GM18907 (cell line): Measurements from ENCODE around the gene EPS8.
A peak's percentile ranks its signal among the peaks of the same experiment; 100 is the strongest.

ENCODE experiments used
- ATAC-seq: cut with Tn5 transposase; IDR thresholded peaks from one replicate; pipeline ENCODE4 v1.9.1; 2021; ENCODE audit warnings: mild to moderate bottlenecking, moderate library complexity; ENCODE audit not compliant: unreplicated experiment

EPS8 gene

DNA sequence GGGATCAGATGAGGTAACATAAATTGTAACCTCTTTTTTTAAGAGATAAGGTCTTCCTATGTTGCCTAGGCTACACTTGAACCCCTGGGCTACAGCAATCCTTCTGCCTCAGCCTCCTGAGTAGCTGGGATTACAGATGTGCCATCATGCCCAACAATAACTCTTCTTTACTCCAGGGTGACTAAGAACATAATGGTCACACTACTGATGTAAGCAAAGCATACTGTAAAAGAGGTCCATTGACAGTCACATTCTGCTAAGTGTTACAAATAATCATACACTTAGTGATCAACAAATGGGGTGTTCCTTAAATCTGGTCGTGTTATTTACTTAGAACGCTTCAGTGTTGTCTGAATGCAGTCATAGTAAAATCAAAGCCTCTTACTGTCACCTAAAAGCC is 68.9 kb downstream of the EPS8 start:
- ATAC-seq = no peak

DNA sequence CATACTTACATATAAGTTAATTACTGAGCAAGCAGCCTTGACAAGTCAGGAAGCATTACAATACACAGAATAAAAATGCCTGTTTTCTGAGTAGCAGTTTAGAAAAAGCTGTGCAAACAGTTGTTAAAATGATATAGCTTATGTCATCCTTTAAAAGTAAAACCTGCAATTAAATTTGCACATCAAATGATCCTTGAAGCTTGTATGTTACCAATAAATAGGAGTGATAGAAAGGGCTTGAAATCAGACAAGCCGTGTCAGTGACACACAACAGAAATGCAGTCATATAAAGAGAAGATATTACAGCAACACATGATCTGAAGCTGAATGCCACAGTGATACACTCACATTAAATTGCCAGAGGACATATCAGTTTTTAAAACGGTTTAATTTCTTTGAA is 70.0 kb downstream of the EPS8 start:
- no peak for ATAC-seq

DNA sequence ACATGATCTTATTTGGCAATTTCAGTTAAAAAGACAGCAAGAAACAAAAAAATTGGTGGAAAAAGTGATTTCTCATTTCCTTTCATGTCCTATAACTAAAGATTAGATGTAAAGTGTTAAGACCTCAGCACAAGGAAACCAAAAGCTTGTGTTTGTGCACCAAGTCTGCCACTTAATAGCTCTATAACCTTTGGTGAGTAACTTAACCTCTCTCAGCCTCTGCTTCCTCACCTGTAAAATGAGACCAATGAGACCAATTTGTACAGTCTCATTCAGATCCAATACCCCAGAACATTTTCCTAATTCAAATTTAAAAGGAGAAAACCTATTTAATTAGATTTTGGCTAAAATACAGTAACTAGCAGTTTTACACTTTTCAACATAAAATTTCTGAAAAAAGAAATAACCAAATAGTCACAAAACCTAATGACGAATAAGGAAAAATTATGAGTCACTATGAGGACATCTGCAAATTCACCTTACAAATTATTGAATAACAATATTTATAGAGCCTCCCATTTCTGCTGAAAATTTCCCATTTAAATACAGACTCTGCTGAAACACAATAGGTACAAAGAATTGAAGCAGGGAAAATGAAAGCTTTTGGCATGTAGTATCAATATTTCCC is 71.1 kb downstream of the EPS8 start:
- no peak for ATAC-seq

DNA sequence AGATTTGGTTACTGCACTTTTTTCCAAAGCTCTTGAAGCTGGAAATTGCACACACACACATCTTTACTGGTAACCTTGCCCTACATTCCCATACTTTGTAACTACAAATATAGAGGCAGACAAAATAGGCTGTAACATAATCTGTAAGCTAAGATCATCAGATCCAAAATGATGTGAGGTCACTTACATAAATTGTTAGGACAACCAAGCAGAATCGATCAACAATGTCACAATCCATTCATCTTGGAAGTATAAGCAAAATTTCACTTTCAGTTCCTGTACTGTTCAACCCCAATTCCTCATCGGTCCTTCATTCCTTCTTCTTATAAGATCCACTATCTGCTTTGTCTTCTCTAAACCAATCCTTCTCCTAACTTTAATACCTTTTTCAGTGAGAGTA is 72.6 kb downstream of the EPS8 start:
- no peak for ATAC-seq

DNA sequence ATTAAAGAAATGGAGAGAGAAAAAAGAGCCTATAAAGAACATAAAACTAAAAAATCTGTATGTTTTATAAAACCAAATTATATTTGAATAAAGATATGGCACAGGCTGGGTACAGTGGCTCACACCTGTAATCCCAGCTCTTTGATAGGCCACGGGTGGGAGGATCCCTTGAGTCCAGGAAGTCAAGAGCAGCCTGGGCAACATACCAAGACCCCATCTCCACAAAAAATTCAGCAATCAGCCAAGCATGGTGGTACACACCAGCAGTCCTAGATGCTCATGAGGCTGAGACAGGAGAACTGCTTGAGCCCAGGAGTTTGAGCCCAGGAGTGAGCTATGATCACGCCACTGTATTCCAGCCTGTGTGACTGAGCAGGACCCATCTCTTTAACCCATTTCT is 74.9 kb downstream of the EPS8 start:
- no peak for ATAC-seq

DNA sequence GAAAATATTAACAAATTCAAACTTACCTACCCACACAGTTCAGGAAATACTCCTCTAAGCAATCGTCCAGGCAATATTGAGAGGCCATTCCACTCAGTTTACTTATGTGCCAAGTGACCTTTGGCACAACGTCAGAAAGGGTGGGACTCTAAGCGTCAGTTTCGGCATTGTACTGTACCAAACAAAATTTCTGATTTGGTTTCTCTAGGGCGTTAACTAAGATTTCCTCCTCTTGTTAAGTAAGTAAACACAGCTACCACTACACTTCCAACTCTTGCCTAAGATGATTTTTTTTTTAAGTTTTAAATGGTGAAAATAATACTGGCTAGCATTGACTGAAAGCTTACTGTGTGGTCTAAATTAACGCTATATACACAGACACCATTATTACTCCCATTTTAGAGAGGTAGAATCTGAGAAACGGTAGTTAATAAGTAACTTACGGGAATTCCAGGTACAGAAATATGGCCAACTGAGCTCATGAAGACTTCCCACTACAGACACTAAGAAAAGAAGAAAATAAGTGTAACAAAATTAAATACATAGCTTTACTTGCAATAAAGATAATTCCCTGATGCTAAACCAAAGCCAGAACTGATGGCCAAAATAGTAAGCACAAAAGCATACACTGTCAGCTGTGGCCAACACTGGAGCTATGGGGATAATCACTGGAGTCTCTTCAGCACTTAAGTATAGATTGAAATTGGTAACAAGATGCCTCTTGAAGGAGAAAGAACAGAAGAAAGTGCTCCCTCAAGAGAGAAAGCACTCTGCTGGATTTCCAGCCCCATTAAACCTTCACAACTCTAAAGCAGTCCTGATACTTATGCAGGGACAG is 76.1 kb downstream of the EPS8 start:
- ATAC-seq = no peak

DNA sequence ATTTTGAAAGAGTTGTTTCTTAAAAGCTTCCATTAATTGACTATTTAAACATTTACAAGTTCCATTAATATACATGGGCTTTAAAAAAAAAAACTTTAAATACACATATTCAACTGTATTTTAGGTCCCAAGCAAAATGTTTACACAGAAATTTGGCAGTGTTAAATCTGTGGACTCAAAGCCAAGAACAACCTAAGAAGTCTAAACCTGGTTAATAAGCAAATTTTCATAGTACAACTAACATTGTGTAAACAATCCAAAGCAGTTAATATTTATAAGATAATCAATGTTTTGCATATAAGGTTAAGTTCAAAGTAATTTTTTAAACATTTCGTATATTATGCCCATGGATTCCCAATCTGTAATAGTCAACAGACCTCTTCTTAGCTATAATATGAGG is 77.0 kb downstream of the EPS8 start:
- ATAC-seq = no peak

DNA sequence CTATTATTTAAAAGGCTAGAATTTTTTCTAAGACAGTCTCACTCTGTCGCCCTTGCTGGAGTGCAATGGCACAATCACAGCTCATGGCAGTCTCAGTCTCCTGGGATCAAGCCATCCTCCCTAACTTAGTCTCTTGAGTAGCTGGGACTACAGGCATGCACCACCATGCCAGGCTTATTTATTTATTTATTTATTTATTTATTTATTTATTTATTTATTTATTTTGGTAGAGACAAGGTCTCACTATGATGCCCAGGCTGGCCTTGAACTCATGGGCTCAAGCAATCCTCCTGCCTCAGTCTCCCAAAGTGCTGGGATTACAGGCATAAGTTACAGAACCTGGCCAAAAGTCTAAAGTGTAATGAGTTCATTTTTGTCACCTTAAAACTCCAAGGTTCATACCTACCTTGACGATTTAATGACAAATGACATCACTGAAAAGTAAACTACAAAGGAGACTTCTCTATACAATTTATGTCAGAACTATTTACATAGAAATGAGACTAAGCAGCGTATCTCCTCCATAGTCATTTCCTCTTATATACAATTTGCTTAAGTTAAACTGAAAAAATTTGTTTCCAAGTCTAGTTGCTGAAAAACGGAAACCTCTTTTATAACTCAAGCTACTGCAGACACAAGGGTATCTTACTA is 78.2 kb downstream of the EPS8 start:
- no peak for ATAC-seq

DNA sequence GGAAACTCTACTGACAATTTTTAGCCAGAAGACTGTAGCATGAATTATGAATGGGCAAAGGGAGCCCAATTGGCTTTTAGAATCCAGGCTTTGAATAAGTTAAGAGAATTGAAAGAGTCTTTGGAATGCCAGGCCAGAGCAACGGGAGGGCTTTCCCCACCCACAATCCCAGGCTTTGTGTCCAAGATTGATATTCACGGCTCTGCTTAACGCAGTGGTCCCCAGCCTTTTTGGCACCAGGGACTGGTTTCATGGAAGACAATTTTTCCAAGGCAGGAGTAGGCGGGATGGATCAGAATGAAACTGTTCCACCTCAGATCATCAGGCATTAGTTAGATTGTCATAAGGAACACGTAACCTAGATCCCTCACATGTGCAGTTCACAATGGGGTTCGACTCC is 79.6 kb downstream of the EPS8 start:
- no peak for ATAC-seq

DNA sequence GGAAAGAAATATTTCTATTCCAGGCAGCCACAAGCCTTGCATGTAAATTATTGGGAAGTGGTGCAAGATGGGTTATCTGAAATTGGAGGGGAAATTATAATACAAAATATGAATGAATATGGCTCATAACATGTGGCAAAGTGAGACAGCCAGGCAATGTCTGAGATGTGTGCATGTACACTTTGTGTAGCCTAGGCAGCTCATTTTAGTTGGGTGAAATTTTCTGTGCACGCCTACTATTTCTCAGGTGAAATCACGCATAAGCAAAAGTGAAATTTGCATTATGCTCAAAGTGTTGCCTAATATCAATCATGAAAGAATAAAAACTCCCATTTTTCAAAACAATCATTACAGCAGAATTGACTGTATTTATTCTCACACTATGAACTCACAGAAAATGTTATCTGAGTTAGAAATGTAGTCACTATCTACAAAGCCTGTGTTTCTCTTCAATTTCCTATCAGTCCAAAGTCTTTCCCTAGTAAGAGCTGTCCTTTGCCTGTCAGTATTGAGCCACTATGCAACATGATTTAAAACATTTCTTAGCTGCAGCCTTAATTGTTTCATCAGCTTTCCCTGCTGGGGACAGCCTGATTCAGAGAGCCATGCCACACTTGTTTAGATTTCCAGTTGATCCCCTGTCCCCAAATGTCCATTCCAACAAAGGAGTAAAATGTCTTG is 80.7 kb downstream of the EPS8 start:
- ATAC-seq = no peak

DNA sequence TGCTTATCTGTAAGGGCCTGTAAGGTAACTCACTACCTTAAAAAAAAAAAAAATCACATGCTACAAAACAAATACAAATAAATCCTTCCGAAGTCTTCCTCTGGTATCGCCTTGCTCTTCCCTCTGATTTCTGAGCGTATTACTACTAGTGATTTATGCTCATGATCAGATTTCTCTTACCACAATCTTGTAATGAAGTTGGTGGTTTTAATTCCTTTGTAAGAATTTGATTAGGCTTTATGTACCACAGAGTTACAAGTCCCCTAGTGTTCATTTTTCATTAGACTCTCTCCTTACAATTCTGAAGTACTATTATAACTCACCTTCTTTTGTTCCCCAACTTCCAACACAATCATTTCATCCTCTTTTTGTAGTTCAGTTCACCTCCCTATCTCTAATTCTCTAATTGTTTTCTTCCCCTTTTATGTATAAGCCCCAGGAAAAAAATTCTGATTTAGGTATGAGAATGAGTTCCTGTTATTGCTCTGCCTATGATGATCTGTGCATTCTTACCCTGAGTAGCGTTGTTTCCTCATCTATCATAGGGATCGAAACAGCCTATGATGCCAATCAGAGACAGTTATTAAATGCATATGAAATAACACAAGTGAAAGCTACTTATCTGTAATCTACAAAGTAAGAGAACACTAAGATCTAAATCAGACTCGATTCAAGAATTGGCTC is 81.5 kb downstream of the EPS8 start:
- ATAC-seq = no peak

DNA sequence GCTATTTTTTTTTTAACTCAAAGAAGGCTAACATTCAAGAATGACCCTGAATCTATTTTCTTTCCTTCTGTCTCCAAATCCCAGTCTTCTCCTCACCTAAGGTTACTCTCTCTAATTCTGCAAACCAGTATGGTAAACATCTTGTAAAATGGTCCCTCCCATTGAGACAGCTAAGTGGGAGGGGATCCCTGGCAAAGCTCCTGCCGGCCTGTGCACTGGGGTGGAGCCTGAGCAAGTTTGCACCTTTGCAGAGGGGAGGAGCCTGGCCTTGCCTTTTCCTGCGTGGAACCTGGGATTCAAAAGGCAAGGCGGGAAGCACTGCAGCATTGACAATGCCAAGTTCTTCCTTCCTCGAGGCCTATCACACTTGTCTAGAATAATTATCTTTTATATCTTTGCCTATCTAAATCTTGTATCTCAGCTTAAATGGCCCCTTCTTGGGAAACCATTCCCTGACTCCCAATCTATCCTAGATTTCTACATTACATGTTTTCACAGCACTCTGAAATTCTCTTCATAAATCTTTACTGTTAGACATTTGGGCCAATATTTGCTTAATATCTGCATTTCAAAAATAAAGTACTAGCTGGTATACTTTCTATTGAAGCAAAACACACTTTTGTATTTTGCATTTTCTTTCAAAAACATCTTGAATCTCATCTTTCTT is 83.0 kb downstream of the EPS8 start:
- no peak for ATAC-seq

DNA sequence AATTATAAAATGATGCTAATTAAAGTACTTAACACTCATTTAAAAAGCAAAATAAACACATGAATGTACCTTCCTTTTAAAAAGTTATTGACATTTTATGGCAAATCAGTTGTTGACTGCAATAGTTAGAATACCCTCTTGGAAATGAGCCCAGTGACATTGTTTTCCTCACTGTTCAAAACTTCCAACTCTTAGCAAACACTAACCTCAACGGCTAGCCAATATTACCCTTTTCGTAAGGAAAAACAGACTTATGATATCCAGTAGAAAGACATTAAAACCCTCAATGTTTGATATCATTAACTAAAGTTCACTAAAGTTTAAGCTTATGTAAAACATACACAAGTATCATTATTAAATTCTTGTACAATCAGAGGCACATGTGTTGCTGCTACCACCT is 83.6 kb downstream of the EPS8 start:
- ATAC-seq = no peak

DNA sequence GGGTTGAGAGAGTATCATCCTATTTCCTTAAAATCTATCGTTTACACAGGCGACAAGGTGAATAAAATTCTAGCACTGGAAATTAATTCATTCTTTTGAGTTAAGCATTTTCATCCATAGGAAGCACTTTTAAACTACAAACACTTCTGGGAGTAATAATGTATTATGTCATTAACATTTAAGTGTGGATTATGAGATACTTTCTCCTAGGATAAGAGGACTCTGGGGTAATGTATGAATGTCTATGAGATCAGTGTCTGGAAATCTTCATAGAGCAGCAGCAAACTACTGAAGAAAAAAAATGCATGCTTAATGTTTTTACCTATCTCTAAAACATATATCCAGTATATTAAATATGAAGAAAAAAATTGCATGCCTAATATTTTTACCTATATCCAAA is 86.9 kb downstream of the EPS8 start:
- ATAC-seq = no peak

DNA sequence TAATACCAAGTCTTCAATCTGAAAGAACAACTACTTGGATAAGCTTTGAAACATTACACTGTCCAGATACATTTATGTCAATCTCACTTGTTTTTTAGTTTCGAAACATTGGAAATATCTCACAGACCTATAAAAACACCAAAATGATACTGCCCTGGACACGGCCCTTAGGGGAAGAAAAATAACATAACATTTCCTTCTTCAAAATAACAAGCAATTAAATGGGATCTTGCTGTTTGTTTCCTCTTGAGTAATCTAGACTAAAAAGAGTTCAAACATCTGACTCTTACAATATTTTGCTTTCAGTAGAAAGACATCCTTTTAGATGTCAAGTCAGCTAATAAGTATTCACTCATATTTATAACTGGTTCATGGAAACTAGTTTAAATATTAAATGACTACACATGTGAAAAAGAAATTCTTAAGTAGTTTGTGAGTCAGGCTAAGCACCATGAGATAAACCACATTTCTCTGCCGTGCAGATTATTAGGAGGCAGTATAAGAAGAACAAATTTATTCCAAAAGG is 87.5 kb downstream of the EPS8 start:
- no peak for ATAC-seq

DNA sequence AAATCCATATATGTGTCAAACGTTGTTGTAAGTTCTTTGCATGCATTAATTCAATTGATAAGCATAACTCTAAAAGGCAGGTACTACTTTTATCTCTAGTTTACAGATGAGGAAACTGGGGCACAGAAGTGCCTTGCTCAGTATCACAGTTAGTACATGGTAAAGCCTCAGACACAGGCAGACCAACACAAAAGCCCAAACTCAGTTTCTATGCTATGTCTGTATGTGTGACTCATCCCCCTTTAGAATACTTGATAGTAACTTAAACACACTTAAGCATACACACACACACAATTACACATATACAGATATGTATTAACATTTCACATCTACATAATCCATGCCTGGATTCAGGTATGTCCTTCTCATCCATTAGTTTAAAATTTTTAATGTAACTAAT is 88.0 kb downstream of the EPS8 start:
- ATAC-seq = peak; percentile 57

DNA sequence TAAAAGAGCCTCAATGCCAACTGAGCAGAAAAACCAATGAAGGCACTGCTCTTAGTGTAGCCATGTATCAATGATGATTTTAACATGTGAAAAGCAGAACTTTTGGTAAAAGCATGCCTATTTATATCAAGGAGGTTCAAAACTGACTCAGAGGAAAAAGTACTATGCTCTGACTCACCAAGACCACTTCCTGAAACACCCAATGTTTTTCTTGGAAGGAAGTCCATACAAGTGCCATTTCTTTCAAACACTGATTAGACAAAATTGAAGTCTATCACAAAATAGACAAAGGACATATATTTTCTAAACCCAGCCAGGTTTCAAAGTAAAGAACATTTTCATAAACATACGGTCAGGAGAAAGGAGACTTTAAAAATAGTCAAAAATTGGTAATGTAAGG is 88.6 kb downstream of the EPS8 start:
- ATAC-seq = no peak

DNA sequence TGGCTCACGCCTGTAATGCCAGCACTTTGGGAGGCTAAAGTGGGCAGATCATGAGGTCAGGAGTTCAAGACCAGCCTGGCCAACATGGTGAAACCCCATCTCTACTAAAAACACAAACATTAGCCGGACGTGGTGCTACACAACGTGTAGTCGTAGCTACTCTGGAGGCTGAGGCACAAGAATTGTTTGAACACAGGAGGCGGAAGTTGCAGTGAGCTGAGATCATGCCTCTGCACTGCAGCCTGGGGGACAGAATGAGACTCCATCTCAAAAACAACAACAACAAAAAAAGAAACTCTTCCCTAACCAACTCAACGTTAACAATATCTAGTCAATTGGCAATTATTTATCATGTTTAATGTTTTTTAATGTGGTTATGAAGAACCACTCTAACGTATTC is 89.3 kb downstream of the EPS8 start:
- ATAC-seq = no peak

DNA sequence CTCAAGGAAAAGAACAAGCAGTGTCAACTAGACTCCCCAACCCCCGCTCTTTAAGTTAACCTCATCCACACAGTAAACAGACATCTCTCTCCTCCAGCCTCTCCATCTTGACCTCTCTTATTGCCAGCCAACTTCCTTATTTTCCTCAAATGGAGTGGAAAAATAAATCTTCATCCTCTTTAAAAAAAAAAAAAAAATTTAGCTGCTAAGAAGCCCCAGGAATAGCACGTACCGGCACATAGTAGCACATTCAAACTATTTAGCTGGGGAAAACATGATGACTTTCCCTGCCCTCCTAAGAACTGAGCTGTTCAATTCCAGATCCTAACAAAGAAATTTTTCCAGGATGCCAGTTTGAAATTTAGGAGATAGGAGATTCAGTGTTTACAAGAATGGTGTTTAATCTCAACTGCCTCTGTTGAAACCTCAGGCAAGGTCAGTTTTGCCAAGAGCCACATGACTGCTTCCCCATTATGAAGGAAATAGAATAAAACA is 90.8 kb downstream of the EPS8 start:
- no peak for ATAC-seq

DNA sequence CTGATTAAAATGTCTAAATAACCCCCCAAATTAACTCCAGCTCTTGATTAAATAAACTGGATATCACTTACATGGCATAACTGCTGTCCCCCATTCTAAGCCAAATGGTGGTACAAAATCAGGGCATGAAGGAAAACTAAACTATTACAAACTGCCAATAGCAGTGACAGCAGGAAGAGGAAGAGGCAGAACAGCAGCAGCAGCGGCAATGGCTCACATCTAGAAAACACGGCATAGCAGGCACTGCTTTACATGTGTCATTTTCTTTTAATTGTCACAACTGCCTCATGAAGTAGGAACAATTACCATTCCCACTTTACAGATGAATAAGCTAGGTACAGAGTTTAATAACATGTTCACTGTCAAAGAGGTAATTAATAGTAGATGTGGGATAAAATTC is 92.0 kb downstream of the EPS8 start:
- ATAC-seq = no peak
